Heart right ventricle (tissue), 16 donors: ENCODE measurements around the gene TPD52L1. TPM values are rescaled to one million over a fixed set of nuclear protein-coding genes. Genes with fewer than 3 reads are reported as not detected.
A peak's percentile ranks its signal among the peaks of the same experiment; 100 is the strongest.

Experiments
- ATAC-seq, 8 donors: fragments of 200-7000 bp; cut with Tn5 transposase; one replicate each; pipeline ENCODE4 v1.9.1; 2020; ENCODE audit warnings: mild to moderate bottlenecking in 8 of 8, moderate library complexity in 8 of 8, moderate number of reproducible peaks in 1 of 8
- DNase-seq, 2 donors: peaks; one replicate each; pipeline ENCODE4 v3.0.0-alpha.2; 2020
- H3K27ac ChIP-seq, 10 donors: fragments of 200-600 bp; sonication (generic) in 2 of 10; one replicate each; pipeline versions ENCODE4 v1.5.0 to v1.8.0; 2020 to 2022; ENCODE audit warnings: mild to moderate bottlenecking in 3 of 10
- H3K27me3 ChIP-seq, 7 donors: fragments of 200-600 bp; one replicate each; pipeline ENCODE4 v1.8.0; 2021 to 2022; ENCODE audit warnings: mild to moderate bottlenecking in 2 of 7
- H3K36me3 ChIP-seq, 9 donors: fragments of 200-600 bp; sonication (generic) in 1 of 9; one replicate each; pipeline versions ENCODE4 v1.5.0 to v1.8.0; 2020 to 2022; ENCODE audit warnings: mild to moderate bottlenecking in 2 of 9
- H3K4me1 ChIP-seq, 9 donors: fragments of 200-600 bp; sonication (generic) in 1 of 9; one replicate each; pipeline versions ENCODE4 v1.5.0 to v1.8.0; 2020 to 2022; ENCODE audit warnings: mild to moderate bottlenecking in 4 of 9
- H3K4me3 ChIP-seq, 10 donors: fragments of 200-600 bp; sonication (generic) in 2 of 10; one replicate each; pipeline versions ENCODE4 v1.5.0 to v1.8.0; 2020 to 2022; ENCODE audit warnings: mild to moderate bottlenecking in 7 of 10, moderate library complexity in 2 of 10
- H3K9me3 ChIP-seq, 11 donors: fragments of 200-600 bp in 10 of 11; sonication (generic) in 2 of 11; one replicate each; pipeline versions ENCODE4 v1.5.0 to v1.8.0; 2013 to 2022; ENCODE audit warnings: mild to moderate bottlenecking in 2 of 11, control low read depth in 1 of 11, moderate library complexity in 1 of 11
- CTCF ChIP-seq, 9 donors: fragments of 200-600 bp; sonication (generic) in 2 of 9; IDR thresholded peaks; one replicate each; pipeline versions ENCODE4 v1.5.0 to v1.8.0; 2021 to 2022; ENCODE audit warnings: antibody characterized with exemption in 9 of 9, mild to moderate bottlenecking in 5 of 9, moderate library complexity in 1 of 9
- WGBS, 2 donors: extraction: QIAGEN DNeasy Blood & Tissue Kit; methylation state at CpG; one replicate each; pipeline ENCODE4 v1.1.7; 2013; ENCODE audit warnings: inconsistent platforms in 1 of 2; 5-methylcytosine and 5-hydroxymethylcytosine counted together
- intact Hi-C, 10 donors: fragments of 100-400 bp; cut with DNase I; formaldehyde crosslinking; loops; one replicate each; pipeline versions ENCODE4 v1.11.1 to v1.14.2; 2022
- polyA plus RNA-seq, 2 donors: library from polyadenylated mRNA; stranded (reverse); fragments of 200-250 nt; gene quantifications; one replicate each; pipeline ENCODE4 v1.2.3, GENCODE V29; 2013
- total RNA-seq, 10 donors: library from RNA; stranded (reverse); fragmentation: NEBNext Ultra II Directional in 3 of 10; extraction: Animal tissue kit (Norgen Biotek cat#: 25700) in 3 of 10; gene quantifications; one replicate each; pipeline versions ENCODE4 v1.2.1 to v1.2.4, GENCODE V29; 2021 to 2023
- donor health status: Arrhythmogenic right ventricular cardiomyopathy.
- donor health status: ischemic (EF 13 %, LVEDD 7.1; RV severe dilation, severe dysfunction).
- donor health status: healthy with polysubstance abuse.
- donor health status: DM: no; HTN: yes; CAD: no.
- donor health status: DM: no; HTN: no; CAD: no.
- donor health status: ischemic (EF 25% LVEDD 6.9; RV normal size, moderate dysfunction).
- donor health status: ischemic (EF 25% LVEDD 5.7; RV mildly dilated, moderate dysfunction).
- donor health status: healthy.
- donor health status: DM: yes; HTN: yes; CAD: no.
- donor health status: Ischemic cardiomyopathy.
- donor health status: ischemic (EF 35%, LVEDD 5.7; RV mildly dilated, moderate dysfunction).
- donor health status: nonischemic (EF 11% LVEDD 7.7; RV severe dilation, severe dysfunction).
- donor health status: DM: yes; HTN: yes; CAD: no.
- donor health status: PGD.
- donor health status: ischemic (EF 29% LVEDD 5.4; RV normal size, mild dysfunction).
- donor health status: nonischemic (EF 23%, LVEDD 6.1; RV moderate dilation, normal function).

TPD52L1 gene
- total and polyA plus RNA-seq, 12 donors = 21.2 to 97.8 (median 54.1) TPM

- intact Hi-C loops = loop anchor here in 1 of 10 donors (1.0 kb wide), 1 partner anchor 37 kb away; no protein-coding TSS in a partner anchor
- Histone ChIP-seq H3K9me3 (no peaks in the 10 kb centered on the region), H3K4me1 (peaks cover 0 to 36% (median 5%) of the 10 kb centered on the region in 9 donors), H3K4me3 (no peak overlapping the region), H3K27me3 (no peaks in the 10 kb centered on the region), H3K36me3 (no peaks in the 10 kb centered on the region), H3K27ac (peak overlapping the region in 1 of 10 donors; percentile 30)
- TF ChIP-seq CTCF (IDR thresholded peaks at IDR 0.05) = no peak
- DNase-seq (no peak), ATAC-seq (peak in 3 of 8 donors; percentile 11 to 25 (median 24))
- 95 to 96% methylated on average over 3 of the region's 3 CpGs for WGBS, 2 donors
Observed at GRCh38 chr6:125213939-125214338, 60.4 kb downstream of the TPD52L1 start.

GRCh38 chr6:125215252-125215819 is 61.8 kb downstream of the TPD52L1 start:
- H3K36me3 ChIP-seq = no peaks in the 10 kb centered on the region
- ATAC-seq (peak in 2 of 8 donors; percentile 16 to 71), DNase-seq (no peak)
- H3K9me3 ChIP-seq = no peaks in the 10 kb centered on the region
- H3K4me3 ChIP-seq = no peak overlapping the region
- H3K27ac ChIP-seq = no peak overlapping the region
- intact Hi-C loops = no loop called here
- no peaks in the 10 kb centered on the region for H3K27me3 ChIP-seq
- no peak for TF ChIP-seq CTCF (IDR thresholded peaks at IDR 0.05)
- 89 to 94% methylated on average over 4 of the region's 4 CpGs for WGBS, 2 donors
- H3K4me1 ChIP-seq = peaks cover 0 to 32% (median 11%) of the 10 kb centered on the region in 9 donors

- 94 to 96% methylated on average over 2 of the region's 2 CpGs for WGBS, 2 donors
- H3K4me3 ChIP-seq = no peak overlapping the region
- no peak for ATAC-seq
Observed at GRCh38 chr6:125216015-125216414, 62.4 kb downstream of the TPD52L1 start.

GRCh38 chr6:125217369-125217768 is 63.8 kb downstream of the TPD52L1 start:
- Histone ChIP-seq H3K27ac (no peak overlapping the region), H3K4me1 (peaks cover 3 to 50% (median 27%) of the 10 kb centered on the region in 9 donors), H3K4me3 (no peak overlapping the region), H3K27me3 (no peaks in the 10 kb centered on the region), H3K9me3 (no peaks in the 10 kb centered on the region), H3K36me3 (no peaks in the 10 kb centered on the region)
- intact Hi-C loops = no loop called here
- ATAC-seq = no peak
- WGBS, 2 donors = 95 to 96% methylated on average over 10 of the region's 10 CpGs
- no peak for DNase-seq
- no peak for TF ChIP-seq CTCF (IDR thresholded peaks at IDR 0.05)

More at GRCh38 chr6:125216015-125216414, 62.4 kb downstream of the TPD52L1 start:
- no peak for TF ChIP-seq CTCF (IDR thresholded peaks at IDR 0.05)
- Histone ChIP-seq H3K27me3 (no peaks in the 10 kb centered on the region), H3K27ac (no peak overlapping the region), H3K4me1 (peaks cover under 1 to 39% (median 17%) of the 10 kb centered on the region in 9 donors), H3K36me3 (no peaks in the 10 kb centered on the region), H3K9me3 (no peaks in the 10 kb centered on the region)
- no peak for DNase-seq
- intact Hi-C loops = no loop called here
